22Rv1 (cell line): ENCODE measurements around the gene DGCR6L.

Experiments used
- CTCF ChIP-seq: fragments of 450-650 bp; IDR thresholded peaks from 2 replicates; pipeline ENCODE4 v1.5.1; 2017; ENCODE audit warnings: mild to moderate bottlenecking
- ZFX ChIP-seq: fragments of 450-650 bp; IDR thresholded peaks from 2 replicates; pipeline ENCODE4 v1.6.1; 2017; ENCODE audit warnings: antibody characterized with exemption, borderline replicate concordance

DNA sequence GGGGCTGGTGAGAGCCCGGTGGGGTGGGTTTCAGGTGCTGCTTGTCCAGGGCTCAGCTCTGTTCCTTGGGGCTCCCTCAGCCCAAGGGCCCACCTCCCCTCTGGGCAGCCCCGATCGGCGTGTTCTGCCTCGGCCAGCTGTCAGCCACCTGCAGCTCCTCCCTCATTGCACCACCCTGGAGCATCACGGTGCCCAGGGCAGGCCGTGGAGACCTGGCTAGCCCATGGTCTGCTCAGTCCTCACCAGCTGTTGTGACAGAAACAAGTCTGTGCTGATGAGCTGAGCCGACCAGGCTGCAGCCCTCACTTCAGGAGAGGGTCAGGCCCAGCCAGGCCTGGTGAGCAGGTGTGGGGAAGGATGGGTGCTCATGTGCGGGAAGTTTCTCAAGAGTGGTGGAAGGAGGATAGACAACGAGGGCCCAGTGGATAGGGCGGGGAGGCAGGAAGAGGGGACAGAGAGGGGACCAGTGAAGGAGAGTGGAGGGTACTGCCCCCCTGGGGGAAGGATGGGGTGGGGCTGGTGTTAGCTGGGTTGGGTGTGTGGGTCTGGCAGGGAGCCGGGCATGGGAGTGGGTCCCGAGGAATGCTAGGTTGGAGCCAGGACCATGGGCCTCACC is 35.3 kb downstream of the DGCR6L start:
- TF ChIP-seq CTCF (no peak), ZFX (no peak)
